Spleen (tissue), 11 donors: ENCODE results near the gene ZFP62. TPM values are rescaled to one million over a fixed set of nuclear protein-coding genes. Genes with fewer than 3 reads are reported as not detected.
A peak's percentile ranks its signal among the peaks of the same experiment; 100 is the strongest.

Experiments
- DNase-seq: peaks from one replicate; pipeline ENCODE4 v3.0.0-alpha.2; 2020
- H3K27ac ChIP-seq, 8 donors: fragments of 200-600 bp; sonication (generic) in 7 of 8; 1 replicate in 4 of 8; 2 replicates in 4 of 8; pipeline versions ENCODE4 v1.5.0 to v1.8.0; 2016 to 2021; ENCODE audit warnings: inconsistent platforms in 4 of 8, mild to moderate bottlenecking in 4 of 8, moderate library complexity in 1 of 8
- H3K27me3 ChIP-seq, 7 donors: fragments of 200-600 bp; sonication (generic) in 6 of 7; replicated peaks in 1 of 7; 1 replicate in 4 of 7; 2 replicates in 3 of 7; pipeline versions ENCODE4 v1.5.0 to v1.8.0; 2016 to 2021; ENCODE audit warnings: inconsistent platforms in 3 of 7, mild to moderate bottlenecking in 1 of 7
- H3K36me3 ChIP-seq, 6 donors: fragments of 200-600 bp; sonication (generic) in 5 of 6; 1 replicate in 4 of 6; 2 replicates in 2 of 6; pipeline versions ENCODE4 v1.5.0 to v1.8.0; 2016 to 2021; ENCODE audit warnings: inconsistent platforms in 2 of 6
- H3K4me1 ChIP-seq, 6 donors: fragments of 200-600 bp; sonication (generic) in 5 of 6; 1 replicate in 3 of 6; 2 replicates in 3 of 6; pipeline versions ENCODE4 v1.5.0 to v1.8.0; 2016 to 2021; ENCODE audit warnings: inconsistent platforms in 3 of 6
- H3K4me3 ChIP-seq, 8 donors: fragments of 200-600 bp; sonication (generic) in 7 of 8; 1 replicate in 4 of 8; 2 replicates in 4 of 8; pipeline versions ENCODE4 v1.5.0 to v1.8.0; 2016 to 2021; ENCODE audit warnings: inconsistent platforms in 4 of 8, mild to moderate bottlenecking in 4 of 8, moderate library complexity in 2 of 8
- H3K9me3 ChIP-seq, 8 donors: fragments of 200-600 bp; sonication (generic) in 7 of 8; 1 replicate in 4 of 8; 2 replicates in 4 of 8; pipeline versions ENCODE4 v1.5.0 to v1.8.0; 2016 to 2021; ENCODE audit warnings: inconsistent platforms in 4 of 8
- POLR2A ChIP-seq, 3 donors: fragments of 450-650 bp; IDR thresholded peaks; one replicate each; pipeline ENCODE4 v1.5.1; 2017; ENCODE audit warnings: antibody characterized with exemption in 3 of 3, mild to moderate bottlenecking in 1 of 3
- POLR2AphosphoS5 ChIP-seq, 3 donors: sonication (generic); formaldehyde crosslinking; IDR thresholded peaks; one replicate each; pipeline ENCODE4 v1.5.1; 2017; ENCODE audit warnings: antibody characterized with exemption in 3 of 3
- WGBS, 5 donors: extraction: QIAGEN DNeasy Blood & Tissue Kit in 3 of 5; methylation state at CpG; one replicate each; pipeline versions ENCODE4 v1.1.5 to v1.1.7; 2013 to 2018; 5-methylcytosine and 5-hydroxymethylcytosine counted together
- intact Hi-C: fragments of 100-400 bp; cut with DNase I; formaldehyde crosslinking; loops from one replicate; pipeline ENCODE4 v1.15.0; 2023; ENCODE audit warnings: low total_unique reads
- polyA plus RNA-seq, 3 donors: library from polyadenylated mRNA; stranded (reverse); fragments of 200-250 nt; gene quantifications; one replicate each; pipeline ENCODE4 v1.2.1, GENCODE V29; 2013
- total RNA-seq, 7 donors: library from RNA; depleted of rRNA in 3 of 7; stranded (reverse); fragments of >200 nt in 3 of 7; fragmentation: NEBNext Ultra II Directional in 4 of 7; extraction: Animal tissue kit (Norgen Biotek cat#: 25700) in 4 of 7; gene quantifications; one replicate each; pipeline versions ENCODE4 v1.1.0 to v1.2.1, GENCODE V29; 2016 to 2021
- TF ChIP-seq, protein P1 (sequence below), 11 experiments: fragments of 200-600 bp in 7 of 11; fragments of 450-650 bp in 4 of 11; sonication (generic) in 4 of 11; IDR thresholded peaks in 8 of 11; conservative IDR thresholded peaks in 3 of 11; 1 replicate in 7 of 11; 2 replicates in 4 of 11; pipeline versions ENCODE4 v1.4.0 to v1.8.0; 2016 to 2021; ENCODE audit warnings: antibody characterized with exemption in 11 of 11, inconsistent platforms in 4 of 11, mild to moderate bottlenecking in 1 of 11
- donor health status: healthy with polysubstance abuse.
- donor health status: DM: no; HTN: no; CAD: no; lungs with moderate emphysema.
- donor health status: DM: no; HTN: no; CAD: no.
- donor health status: Bipolar disorder and iron deficiency.
- donor health status: healthy.
- donor health status: DM: no; HTN: no; CAD: no.
- donor health status: DM: yes; HTN: yes; CAD: no.

Gene ZFP62
- total and polyA plus RNA-seq, 10 donors: 20.2 to 31.5 (median 27.6) TPM

DNA sequence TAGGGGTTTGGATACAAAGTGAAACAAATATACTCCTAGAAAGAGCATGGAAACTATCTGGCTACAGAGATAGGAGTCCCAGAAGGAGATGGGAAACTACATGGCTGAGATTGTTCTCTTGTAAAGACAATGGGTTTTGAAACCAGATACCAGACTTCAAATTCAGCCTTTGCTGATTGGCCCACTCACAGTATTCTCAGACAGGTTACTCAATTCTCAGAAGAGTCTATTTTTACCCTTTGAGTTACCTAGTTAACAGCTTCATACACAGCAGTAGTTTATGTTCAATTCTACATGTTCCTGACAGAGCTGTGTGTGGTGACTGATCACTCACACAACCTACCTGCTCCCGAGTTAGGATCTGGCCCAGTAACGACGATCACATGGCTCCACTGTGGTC, 14.1 kb downstream of the ZFP62 start:
- WGBS, 5 donors: 28 to 54% (median 32%) methylated on average over 3 of the region's 3 CpGs
- intact Hi-C loops: no loop called here
- H3K27ac ChIP-seq: no peak overlapping the region

DNA sequence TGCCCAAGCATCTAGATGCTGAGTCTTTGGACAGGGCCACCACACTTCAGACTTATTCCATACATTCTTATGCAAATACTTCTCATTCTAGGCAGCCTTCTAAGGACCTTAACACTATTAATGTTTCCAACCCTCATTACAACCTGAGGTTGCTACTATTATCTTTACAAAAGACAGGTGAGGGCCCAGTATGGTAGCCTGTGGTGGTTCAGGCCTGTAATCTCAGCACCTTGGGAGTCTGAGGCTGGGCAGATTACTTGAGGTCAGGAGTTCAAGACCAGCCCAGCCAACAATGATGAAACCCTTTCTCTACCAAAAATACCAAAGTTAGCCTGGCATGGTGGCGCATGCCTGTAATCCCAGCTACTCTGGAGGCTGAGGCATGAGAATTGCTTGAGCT, 16.2 kb downstream of the ZFP62 start:
- intact Hi-C loops: no loop called here
- Histone ChIP-seq H3K4me1 (no peaks in the 10 kb centered on the region), H3K27ac (no peak overlapping the region), H3K9me3 (peaks cover 0 to 34% (median 14%) of the 10 kb centered on the region in 8 donors), H3K27me3 (no peaks in the 10 kb centered on the region), H3K36me3 (peaks cover 7 to 44% (median 13%) of the 10 kb centered on the region in 6 donors), H3K4me3 (no peak overlapping the region)
- WGBS, 5 donors: 82 to 100% (median 100%) methylated on average over 1 of the region's 1 CpG
- no peak for DNase-seq
- TF ChIP-seq POLR2AphosphoS5 (IDR thresholded peaks at IDR 0.05): no peak
- no peak for TF ChIP-seq POLR2A (IDR thresholded peaks at IDR 0.05)
- TF ChIP-seq, protein P1, sequence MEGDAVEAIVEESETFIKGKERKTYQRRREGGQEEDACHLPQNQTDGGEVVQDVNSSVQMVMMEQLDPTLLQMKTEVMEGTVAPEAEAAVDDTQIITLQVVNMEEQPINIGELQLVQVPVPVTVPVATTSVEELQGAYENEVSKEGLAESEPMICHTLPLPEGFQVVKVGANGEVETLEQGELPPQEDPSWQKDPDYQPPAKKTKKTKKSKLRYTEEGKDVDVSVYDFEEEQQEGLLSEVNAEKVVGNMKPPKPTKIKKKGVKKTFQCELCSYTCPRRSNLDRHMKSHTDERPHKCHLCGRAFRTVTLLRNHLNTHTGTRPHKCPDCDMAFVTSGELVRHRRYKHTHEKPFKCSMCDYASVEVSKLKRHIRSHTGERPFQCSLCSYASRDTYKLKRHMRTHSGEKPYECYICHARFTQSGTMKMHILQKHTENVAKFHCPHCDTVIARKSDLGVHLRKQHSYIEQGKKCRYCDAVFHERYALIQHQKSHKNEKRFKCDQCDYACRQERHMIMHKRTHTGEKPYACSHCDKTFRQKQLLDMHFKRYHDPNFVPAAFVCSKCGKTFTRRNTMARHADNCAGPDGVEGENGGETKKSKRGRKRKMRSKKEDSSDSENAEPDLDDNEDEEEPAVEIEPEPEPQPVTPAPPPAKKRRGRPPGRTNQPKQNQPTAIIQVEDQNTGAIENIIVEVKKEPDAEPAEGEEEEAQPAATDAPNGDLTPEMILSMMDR (IDR thresholded peaks at IDR 0.05 in 8 of 11, conservative IDR thresholded peaks at IDR 0.05 in 3 of 11): no peak

More for the DNA sequence above, 14.1 kb downstream of the ZFP62 start:
- Histone ChIP-seq H3K4me3 (no peak overlapping the region), H3K9me3 (peaks cover 0 to 50% (median 30%) of the 10 kb centered on the region in 8 donors), H3K27me3 (no peaks in the 10 kb centered on the region), H3K4me1 (no peaks in the 10 kb centered on the region), H3K36me3 (peaks cover 16 to 66% (median 29%) of the 10 kb centered on the region in 6 donors)
- DNase-seq: no peak
- TF ChIP-seq POLR2A (IDR thresholded peaks at IDR 0.05): no peak
- TF ChIP-seq POLR2AphosphoS5 (IDR thresholded peaks at IDR 0.05): no peak
- TF ChIP-seq, protein P1 (IDR thresholded peaks at IDR 0.05 in 8 of 11, conservative IDR thresholded peaks at IDR 0.05 in 3 of 11): no peak

DNA sequence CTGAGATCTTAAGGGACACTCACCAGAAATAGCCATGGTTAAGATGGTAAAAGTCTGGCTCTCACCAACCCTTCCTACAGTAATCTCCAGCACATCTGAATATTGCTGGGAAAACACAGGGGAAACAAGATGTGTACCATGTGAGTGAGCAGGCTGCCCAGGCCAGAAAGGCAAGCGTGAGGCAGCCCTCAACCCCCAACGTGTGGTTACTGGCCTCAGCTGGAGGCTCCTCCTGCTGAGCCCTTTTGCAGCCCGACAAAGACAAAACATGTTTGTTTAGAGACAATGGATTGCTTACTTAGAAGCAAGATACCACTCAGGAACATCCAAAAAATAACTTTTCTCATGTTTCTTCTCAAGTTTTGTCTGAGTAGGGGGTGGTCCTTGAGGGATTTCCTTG, 16.6 kb downstream of the ZFP62 start:
- Histone ChIP-seq H3K4me3 (no peak overlapping the region), H3K27ac (no peak overlapping the region), H3K9me3 (peaks cover 0 to 30% (median 10%) of the 10 kb centered on the region in 8 donors), H3K4me1 (no peaks in the 10 kb centered on the region), H3K27me3 (no peaks in the 10 kb centered on the region), H3K36me3 (peaks cover 2 to 40% (median 8%) of the 10 kb centered on the region in 6 donors)
- TF ChIP-seq, protein P1 (IDR thresholded peaks at IDR 0.05 in 8 of 11, conservative IDR thresholded peaks at IDR 0.05 in 3 of 11): no peak
- TF ChIP-seq POLR2AphosphoS5 (IDR thresholded peaks at IDR 0.05) (no peak), POLR2A (IDR thresholded peaks at IDR 0.05) (no peak)
- intact Hi-C loops: no loop called here
- 84 to 97% (median 91%) methylated on average over 3 of the region's 3 CpGs for WGBS, 5 donors
- DNase-seq: no peak

DNA sequence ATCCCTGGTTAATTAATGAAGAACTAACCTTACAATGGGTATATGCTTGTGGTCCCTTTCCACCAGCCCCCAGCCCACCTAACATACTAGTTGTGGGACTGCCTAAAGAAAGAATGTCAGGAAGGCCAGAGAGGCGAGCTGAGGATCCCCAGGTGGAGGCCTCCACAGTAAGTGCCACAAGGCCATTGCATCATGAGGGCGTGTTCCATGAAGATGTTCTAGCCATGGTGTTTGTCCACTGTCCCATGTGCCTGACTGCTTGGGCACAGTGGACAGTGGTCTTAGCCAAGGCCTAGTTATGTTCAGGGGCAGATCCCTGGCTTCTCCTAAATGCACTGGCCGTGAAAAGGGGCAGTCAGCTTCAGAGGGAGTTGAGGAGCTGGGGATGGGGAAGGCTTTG, 21.1 kb downstream of the ZFP62 start:
- Histone ChIP-seq H3K27me3 (no peaks in the 10 kb centered on the region), H3K9me3 (peaks cover 0 to 5% (median 0%) of the 10 kb centered on the region in 8 donors), H3K4me1 (peaks cover 0 to 14% (median 0%) of the 10 kb centered on the region in 6 donors), H3K4me3 (no peak overlapping the region), H3K36me3 (peaks cover 3 to 36% (median 28%) of the 10 kb centered on the region in 6 donors), H3K27ac (no peak overlapping the region)
- TF ChIP-seq POLR2AphosphoS5 (IDR thresholded peaks at IDR 0.05): peak in 1 of 3 donors; percentile 24
- TF ChIP-seq, protein P1 (IDR thresholded peaks at IDR 0.05 in 8 of 11, conservative IDR thresholded peaks at IDR 0.05 in 3 of 11): no peak
- no peak for DNase-seq
- intact Hi-C loops: no loop called here
- WGBS, 5 donors: 90 to 95% (median 93%) methylated on average over 3 of the region's 3 CpGs
